WTC11 (cell line): ENCODE results near the gene GSK3B. TPM values are rescaled to one million over a fixed set of nuclear protein-coding genes. Genes with fewer than 3 reads are reported as not detected.

Source experiments
- ATAC-seq: fragments of 200-7000 bp; cut with Tn5 transposase; 2 replicates; pipeline ENCODE4 v1.10.0; 2021; ENCODE audit warnings: mild to moderate bottlenecking, moderate library complexity
- CTCF ChIA-PET: fragments of 300-600 bp; sonication (Branson Sonifier 250); formaldehyde crosslinking; loops from one replicate; lab custom pipeline; 2021; ENCODE audit warnings: antibody characterized with exemption; lab: Charles Lee
- POLR2A ChIA-PET: fragments of 350-600 bp; sonication (Branson Sonifier 250); formaldehyde crosslinking; loops from one replicate; lab custom pipeline; 2021; ENCODE audit warnings: antibody characterized with exemption; lab: Charles Lee
- DNase-seq: peaks from one replicate; pipeline ENCODE4 v3.0.0; 2021; ENCODE audit warnings: low spot score
- H3K27ac Mint-ChIP-seq: 2 replicates; pipeline ENCODE4 v1.8.0; 2021; ENCODE audit warnings: mixed read lengths
- H3K27me3 Mint-ChIP-seq: 2 replicates; pipeline ENCODE4 v1.8.0; 2021; ENCODE audit warnings: low read depth, mild to moderate bottlenecking, moderate library complexity, mixed read lengths
- H3K36me3 Mint-ChIP-seq: 2 replicates; pipeline ENCODE4 v1.8.0; 2021; ENCODE audit warnings: mixed read lengths
- H3K4me1 Mint-ChIP-seq: 2 replicates; pipeline ENCODE4 v1.8.0; 2022; ENCODE audit warnings: mixed read lengths
- H3K4me3 Mint-ChIP-seq: 2 replicates; pipeline ENCODE4 v1.8.0; 2021; ENCODE audit warnings: mild to moderate bottlenecking, moderate library complexity, mixed read lengths
- H3K9me3 Mint-ChIP-seq: 2 replicates; pipeline ENCODE4 v1.8.0; 2021; ENCODE audit warnings: mixed read lengths
- ATF1 ChIP-seq: sonication (generic); formaldehyde crosslinking; IDR thresholded peaks from 2 replicates; pipeline ENCODE4 v1.8.1; 2023; ENCODE audit warnings: mild to moderate bottlenecking, moderate library complexity, missing genetic modification reagents
- CREB1 ChIP-seq: sonication (generic); formaldehyde crosslinking; IDR thresholded peaks from 2 replicates; pipeline ENCODE4 v1.8.0; 2023; ENCODE audit warnings: mild to moderate bottlenecking, missing genetic modification reagents
- GTF2I ChIP-seq: fragments of 250-450 bp; sonication (Bioruptor Pico); conservative IDR thresholded peaks from 2 replicates; pipeline ENCODE4 v1.4.0; 2021; ENCODE audit warnings: mild to moderate bottlenecking
- MXD4 ChIP-seq: fragments of 250-450 bp; sonication (Bioruptor Pico); IDR thresholded peaks from 2 replicates; pipeline ENCODE4 v1.8.0; 2021; ENCODE audit warnings: mild to moderate bottlenecking, moderate library complexity, borderline replicate concordance
- NFE2L1 ChIP-seq: sonication (generic); formaldehyde crosslinking; IDR thresholded peaks from 2 replicates; pipeline ENCODE4 v1.8.1; 2023; ENCODE audit warnings: missing genetic modification reagents
- NR3C1 ChIP-seq: sonication (generic); formaldehyde crosslinking; conservative IDR thresholded peaks from 2 replicates; pipeline ENCODE4 v1.8.1; 2023; ENCODE audit warnings: low read depth, mild to moderate bottlenecking, missing genetic modification reagents
- PRRX2 ChIP-seq: fragments of 250-450 bp; sonication (Bioruptor Pico); IDR thresholded peaks from 2 replicates; pipeline ENCODE4 v1.8.0; 2021; ENCODE audit warnings: mild to moderate bottlenecking
- SMAD3 ChIP-seq: sonication (generic); formaldehyde crosslinking; IDR thresholded peaks from 2 replicates; pipeline ENCODE4 v1.8.0; 2022; ENCODE audit warnings: missing genetic modification reagents, mild to moderate bottlenecking, borderline replicate concordance
- SMAD4 ChIP-seq: sonication (generic); formaldehyde crosslinking; IDR thresholded peaks from 2 replicates; pipeline ENCODE4 v1.8.0; 2022; ENCODE audit warnings: mild to moderate bottlenecking, missing genetic modification reagents
- TCF7 ChIP-seq: sonication (generic); formaldehyde crosslinking; IDR thresholded peaks from 2 replicates; pipeline ENCODE4 v1.8.0; 2022; ENCODE audit warnings: mild to moderate bottlenecking, low read depth, missing genetic modification reagents, moderate library complexity
- TEAD1 ChIP-seq: sonication (generic); formaldehyde crosslinking; IDR thresholded peaks from 2 replicates; pipeline ENCODE4 v1.8.0; 2022; ENCODE audit warnings: mild to moderate bottlenecking, missing genetic modification reagents
- TEAD4 ChIP-seq: sonication (generic); formaldehyde crosslinking; IDR thresholded peaks from 2 replicates; pipeline ENCODE4 v1.8.0; 2022; ENCODE audit warnings: mild to moderate bottlenecking, missing genetic modification reagents
- ZNF423 ChIP-seq: fragments of 250-450 bp; sonication (Bioruptor Pico); IDR thresholded peaks from 2 replicates; pipeline ENCODE4 v2.1.2; 2022; ENCODE audit warnings: mild to moderate bottlenecking, moderate library complexity
- ZNF671 ChIP-seq: fragments of 250-450 bp; sonication (Bioruptor Pico); IDR thresholded peaks from 2 replicates; pipeline ENCODE4 v1.8.0; 2021; ENCODE audit warnings: mild to moderate bottlenecking
- total RNA-seq: library from RNA; stranded (reverse); gene quantifications from 3 replicates; pipeline ENCODE4 v1.2.3, GENCODE V29; 2021
- TF ChIP-seq, protein P1 (sequence below): sonication (generic); formaldehyde crosslinking; IDR thresholded peaks from 2 replicates; pipeline ENCODE4 v1.8.0; 2022; ENCODE audit warnings: mild to moderate bottlenecking, missing genetic modification reagents
- TF ChIP-seq, protein P2 (sequence below): sonication (generic); formaldehyde crosslinking; IDR thresholded peaks from 2 replicates; pipeline ENCODE4 v1.8.1; 2022; ENCODE audit warnings: missing genetic modification reagents, borderline replicate concordance
- TF ChIP-seq, protein P3 (sequence below): sonication (generic); formaldehyde crosslinking; IDR thresholded peaks from 2 replicates; pipeline ENCODE4 v1.8.1; 2022; ENCODE audit warnings: mild to moderate bottlenecking, moderate library complexity, missing genetic modification reagents
- TF ChIP-seq, protein P4 (sequence below): sonication (generic); formaldehyde crosslinking; IDR thresholded peaks from 2 replicates; pipeline ENCODE4 v1.8.1; 2023; ENCODE audit warnings: mild to moderate bottlenecking, missing genetic modification reagents, moderate library complexity
- TF ChIP-seq, protein P5 (sequence below): fragments of 250-450 bp; sonication (Bioruptor Pico); IDR thresholded peaks from 2 replicates; pipeline ENCODE4 v2.1.2; 2022; ENCODE audit warnings: mild to moderate bottlenecking, moderate library complexity
- TF ChIP-seq, protein P6 (sequence below): sonication (generic); formaldehyde crosslinking; IDR thresholded peaks from 2 replicates; pipeline ENCODE4 v1.8.1; 2023; ENCODE audit warnings: mild to moderate bottlenecking, moderate library complexity, missing genetic modification reagents
- TF ChIP-seq, protein P7 (sequence below): sonication (generic); formaldehyde crosslinking; IDR thresholded peaks from 2 replicates; pipeline ENCODE4 v1.8.0; 2022; ENCODE audit warnings: missing genetic modification reagents
- TF ChIP-seq, protein P8 (sequence below): sonication (generic); formaldehyde crosslinking; conservative IDR thresholded peaks from 2 replicates; pipeline ENCODE4 v1.8.1; 2023; ENCODE audit warnings: mild to moderate bottlenecking, low read depth, missing genetic modification reagents, moderate library complexity

Gene GSK3B
- total RNA-seq, 1 experiment from 2014 or later, result 48.9 TPM

DNA sequence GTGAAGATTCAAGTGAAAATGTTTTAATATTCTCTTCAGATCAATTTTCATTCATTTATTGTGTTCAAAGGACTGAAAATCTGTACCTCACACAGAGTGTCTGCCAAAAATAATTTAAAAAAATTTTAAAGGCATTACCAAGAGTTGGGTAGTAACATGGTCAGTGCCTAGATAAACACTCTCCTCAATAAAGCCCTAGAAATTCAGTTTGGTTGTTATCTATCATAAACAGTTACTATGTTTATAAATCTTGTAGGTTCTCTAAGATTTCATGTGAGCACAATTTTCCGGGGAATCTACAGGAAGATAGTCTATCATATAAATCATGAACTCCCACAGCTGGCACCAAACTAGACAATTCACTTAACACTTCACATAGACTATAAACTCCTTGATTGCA, 128.6 kb downstream of the GSK3B start (continued):
- TF ChIP-seq, protein P1, sequence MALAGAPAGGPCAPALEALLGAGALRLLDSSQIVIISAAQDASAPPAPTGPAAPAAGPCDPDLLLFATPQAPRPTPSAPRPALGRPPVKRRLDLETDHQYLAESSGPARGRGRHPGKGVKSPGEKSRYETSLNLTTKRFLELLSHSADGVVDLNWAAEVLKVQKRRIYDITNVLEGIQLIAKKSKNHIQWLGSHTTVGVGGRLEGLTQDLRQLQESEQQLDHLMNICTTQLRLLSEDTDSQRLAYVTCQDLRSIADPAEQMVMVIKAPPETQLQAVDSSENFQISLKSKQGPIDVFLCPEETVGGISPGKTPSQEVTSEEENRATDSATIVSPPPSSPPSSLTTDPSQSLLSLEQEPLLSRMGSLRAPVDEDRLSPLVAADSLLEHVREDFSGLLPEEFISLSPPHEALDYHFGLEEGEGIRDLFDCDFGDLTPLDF (CRISPR knock-in tag), result no peak
- TF ChIP-seq ZNF423 (CRISPR knock-in tag) (no peak), GTF2I (CRISPR knock-in tag) (no peak), MXD4 (CRISPR knock-in tag) (no peak), NR3C1 (CRISPR knock-in tag) (no peak), TEAD4 (CRISPR knock-in tag) (no peak), TEAD1 (CRISPR knock-in tag) (no peak), SMAD3 (CRISPR knock-in tag) (no peak)
- TF ChIP-seq, protein P2, sequence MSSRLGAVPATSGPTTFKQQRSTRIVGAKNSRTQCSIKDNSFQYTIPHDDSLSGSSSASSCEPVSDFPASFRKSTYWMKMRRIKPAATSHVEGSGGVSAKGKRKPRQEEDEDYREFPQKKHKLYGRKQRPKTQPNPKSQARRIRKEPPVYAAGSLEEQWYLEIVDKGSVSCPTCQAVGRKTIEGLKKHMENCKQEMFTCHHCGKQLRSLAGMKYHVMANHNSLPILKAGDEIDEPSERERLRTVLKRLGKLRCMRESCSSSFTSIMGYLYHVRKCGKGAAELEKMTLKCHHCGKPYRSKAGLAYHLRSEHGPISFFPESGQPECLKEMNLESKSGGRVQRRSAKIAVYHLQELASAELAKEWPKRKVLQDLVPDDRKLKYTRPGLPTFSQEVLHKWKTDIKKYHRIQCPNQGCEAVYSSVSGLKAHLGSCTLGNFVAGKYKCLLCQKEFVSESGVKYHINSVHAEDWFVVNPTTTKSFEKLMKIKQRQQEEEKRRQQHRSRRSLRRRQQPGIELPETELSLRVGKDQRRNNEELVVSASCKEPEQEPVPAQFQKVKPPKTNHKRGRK, result no peak
- TF ChIP-seq, protein P3, sequence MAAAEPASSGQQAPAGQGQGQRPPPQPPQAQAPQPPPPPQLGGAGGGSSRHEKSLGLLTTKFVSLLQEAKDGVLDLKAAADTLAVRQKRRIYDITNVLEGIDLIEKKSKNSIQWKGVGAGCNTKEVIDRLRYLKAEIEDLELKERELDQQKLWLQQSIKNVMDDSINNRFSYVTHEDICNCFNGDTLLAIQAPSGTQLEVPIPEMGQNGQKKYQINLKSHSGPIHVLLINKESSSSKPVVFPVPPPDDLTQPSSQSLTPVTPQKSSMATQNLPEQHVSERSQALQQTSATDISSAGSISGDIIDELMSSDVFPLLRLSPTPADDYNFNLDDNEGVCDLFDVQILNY (CRISPR knock-in tag), result no peak

DNA sequence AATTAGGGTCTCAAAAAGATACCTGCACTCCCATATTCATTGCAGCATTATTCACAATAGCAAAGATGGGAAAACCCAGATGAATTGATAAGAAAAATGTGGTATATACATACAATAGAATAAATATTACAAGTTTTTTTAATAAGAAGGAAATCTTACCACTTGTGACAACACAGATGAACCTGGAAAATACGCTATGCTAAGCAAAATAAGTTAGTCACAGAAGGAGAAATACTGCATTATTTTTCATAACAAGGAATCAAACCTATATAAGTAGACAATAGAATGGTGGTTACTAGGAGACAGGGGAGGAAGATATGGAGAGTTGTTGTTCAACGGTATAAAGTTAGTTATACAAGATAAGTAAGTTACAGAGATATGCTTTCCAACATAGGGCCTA, 130.0 kb downstream of the GSK3B start:
- ChIA-PET CTCF (no interaction called here), POLR2A (no interaction called here)
- Mint-ChIP-seq H3K27me3 (no peaks in the 10 kb centered on the region), H3K36me3 (peaks cover 6% of the 10 kb centered on the region), H3K4me3 (no peak overlapping the region), H3K27ac (no peak overlapping the region), H3K4me1 (no peaks in the 10 kb centered on the region), H3K9me3 (peaks cover 4% of the 10 kb centered on the region; the same call in 1 of the 2 replicates)
- ATAC-seq, result no peak
- no peak for DNase-seq
- no peak for TF ChIP-seq ATF1
- TF ChIP-seq, protein P4, sequence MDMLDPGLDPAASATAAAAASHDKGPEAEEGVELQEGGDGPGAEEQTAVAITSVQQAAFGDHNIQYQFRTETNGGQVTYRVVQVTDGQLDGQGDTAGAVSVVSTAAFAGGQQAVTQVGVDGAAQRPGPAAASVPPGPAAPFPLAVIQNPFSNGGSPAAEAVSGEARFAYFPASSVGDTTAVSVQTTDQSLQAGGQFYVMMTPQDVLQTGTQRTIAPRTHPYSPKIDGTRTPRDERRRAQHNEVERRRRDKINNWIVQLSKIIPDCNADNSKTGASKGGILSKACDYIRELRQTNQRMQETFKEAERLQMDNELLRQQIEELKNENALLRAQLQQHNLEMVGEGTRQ, result no peak
- TF ChIP-seq, protein P5, sequence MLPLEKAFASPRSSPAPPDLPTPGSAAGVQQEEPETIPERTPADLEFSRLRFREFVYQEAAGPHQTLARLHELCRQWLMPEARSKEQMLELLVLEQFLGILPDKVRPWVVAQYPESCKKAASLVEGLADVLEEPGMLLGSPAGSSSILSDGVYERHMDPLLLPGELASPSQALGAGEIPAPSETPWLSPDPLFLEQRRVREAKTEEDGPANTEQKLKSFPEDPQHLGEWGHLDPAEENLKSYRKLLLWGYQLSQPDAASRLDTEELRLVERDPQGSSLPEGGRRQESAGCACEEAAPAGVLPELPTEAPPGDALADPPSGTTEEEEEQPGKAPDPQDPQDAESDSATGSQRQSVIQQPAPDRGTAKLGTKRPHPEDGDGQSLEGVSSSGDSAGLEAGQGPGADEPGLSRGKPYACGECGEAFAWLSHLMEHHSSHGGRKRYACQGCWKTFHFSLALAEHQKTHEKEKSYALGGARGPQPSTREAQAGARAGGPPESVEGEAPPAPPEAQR (CRISPR knock-in tag), result no peak
- TF ChIP-seq, protein P6, sequence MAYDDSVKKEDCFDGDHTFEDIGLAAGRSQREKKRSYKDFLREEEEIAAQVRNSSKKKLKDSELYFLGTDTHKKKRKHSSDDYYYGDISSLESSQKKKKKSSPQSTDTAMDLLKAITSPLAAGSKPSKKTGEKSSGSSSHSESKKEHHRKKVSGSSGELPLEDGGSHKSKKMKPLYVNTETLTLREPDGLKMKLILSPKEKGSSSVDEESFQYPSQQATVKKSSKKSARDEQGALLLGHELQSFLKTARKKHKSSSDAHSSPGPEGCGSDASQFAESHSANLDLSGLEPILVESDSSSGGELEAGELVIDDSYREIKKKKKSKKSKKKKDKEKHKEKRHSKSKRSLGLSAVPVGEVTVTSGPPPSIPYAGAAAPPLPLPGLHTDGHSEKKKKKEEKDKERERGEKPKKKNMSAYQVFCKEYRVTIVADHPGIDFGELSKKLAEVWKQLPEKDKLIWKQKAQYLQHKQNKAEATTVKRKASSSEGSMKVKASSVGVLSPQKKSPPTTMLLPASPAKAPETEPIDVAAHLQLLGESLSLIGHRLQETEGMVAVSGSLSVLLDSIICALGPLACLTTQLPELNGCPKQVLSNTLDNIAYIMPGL (CRISPR knock-in tag), result no peak
- no peak for TF ChIP-seq NFE2L1 (CRISPR knock-in tag)
- TF ChIP-seq, protein P7, sequence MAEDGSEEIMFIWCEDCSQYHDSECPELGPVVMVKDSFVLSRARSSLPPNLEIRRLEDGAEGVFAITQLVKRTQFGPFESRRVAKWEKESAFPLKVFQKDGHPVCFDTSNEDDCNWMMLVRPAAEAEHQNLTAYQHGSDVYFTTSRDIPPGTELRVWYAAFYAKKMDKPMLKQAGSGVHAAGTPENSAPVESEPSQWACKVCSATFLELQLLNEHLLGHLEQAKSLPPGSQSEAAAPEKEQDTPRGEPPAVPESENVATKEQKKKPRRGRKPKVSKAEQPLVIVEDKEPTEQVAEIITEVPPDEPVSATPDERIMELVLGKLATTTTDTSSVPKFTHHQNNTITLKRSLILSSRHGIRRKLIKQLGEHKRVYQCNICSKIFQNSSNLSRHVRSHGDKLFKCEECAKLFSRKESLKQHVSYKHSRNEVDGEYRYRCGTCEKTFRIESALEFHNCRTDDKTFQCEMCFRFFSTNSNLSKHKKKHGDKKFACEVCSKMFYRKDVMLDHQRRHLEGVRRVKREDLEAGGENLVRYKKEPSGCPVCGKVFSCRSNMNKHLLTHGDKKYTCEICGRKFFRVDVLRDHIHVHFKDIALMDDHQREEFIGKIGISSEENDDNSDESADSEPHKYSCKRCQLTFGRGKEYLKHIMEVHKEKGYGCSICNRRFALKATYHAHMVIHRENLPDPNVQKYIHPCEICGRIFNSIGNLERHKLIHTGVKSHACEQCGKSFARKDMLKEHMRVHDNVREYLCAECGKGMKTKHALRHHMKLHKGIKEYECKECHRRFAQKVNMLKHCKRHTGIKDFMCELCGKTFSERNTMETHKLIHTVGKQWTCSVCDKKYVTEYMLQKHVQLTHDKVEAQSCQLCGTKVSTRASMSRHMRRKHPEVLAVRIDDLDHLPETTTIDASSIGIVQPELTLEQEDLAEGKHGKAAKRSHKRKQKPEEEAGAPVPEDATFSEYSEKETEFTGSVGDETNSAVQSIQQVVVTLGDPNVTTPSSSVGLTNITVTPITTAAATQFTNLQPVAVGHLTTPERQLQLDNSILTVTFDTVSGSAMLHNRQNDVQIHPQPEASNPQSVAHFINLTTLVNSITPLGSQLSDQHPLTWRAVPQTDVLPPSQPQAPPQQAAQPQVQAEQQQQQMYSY, result no peak
- TF ChIP-seq, protein P8, sequence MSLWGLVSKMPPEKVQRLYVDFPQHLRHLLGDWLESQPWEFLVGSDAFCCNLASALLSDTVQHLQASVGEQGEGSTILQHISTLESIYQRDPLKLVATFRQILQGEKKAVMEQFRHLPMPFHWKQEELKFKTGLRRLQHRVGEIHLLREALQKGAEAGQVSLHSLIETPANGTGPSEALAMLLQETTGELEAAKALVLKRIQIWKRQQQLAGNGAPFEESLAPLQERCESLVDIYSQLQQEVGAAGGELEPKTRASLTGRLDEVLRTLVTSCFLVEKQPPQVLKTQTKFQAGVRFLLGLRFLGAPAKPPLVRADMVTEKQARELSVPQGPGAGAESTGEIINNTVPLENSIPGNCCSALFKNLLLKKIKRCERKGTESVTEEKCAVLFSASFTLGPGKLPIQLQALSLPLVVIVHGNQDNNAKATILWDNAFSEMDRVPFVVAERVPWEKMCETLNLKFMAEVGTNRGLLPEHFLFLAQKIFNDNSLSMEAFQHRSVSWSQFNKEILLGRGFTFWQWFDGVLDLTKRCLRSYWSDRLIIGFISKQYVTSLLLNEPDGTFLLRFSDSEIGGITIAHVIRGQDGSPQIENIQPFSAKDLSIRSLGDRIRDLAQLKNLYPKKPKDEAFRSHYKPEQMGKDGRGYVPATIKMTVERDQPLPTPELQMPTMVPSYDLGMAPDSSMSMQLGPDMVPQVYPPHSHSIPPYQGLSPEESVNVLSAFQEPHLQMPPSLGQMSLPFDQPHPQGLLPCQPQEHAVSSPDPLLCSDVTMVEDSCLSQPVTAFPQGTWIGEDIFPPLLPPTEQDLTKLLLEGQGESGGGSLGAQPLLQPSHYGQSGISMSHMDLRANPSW, result no peak
- TF ChIP-seq, protein P3 (CRISPR knock-in tag), result no peak
- no peak for TF ChIP-seq PRRX2 (CRISPR knock-in tag)
- TF ChIP-seq ZNF671 (CRISPR knock-in tag), result no peak
- TF ChIP-seq SMAD4, result no peak
- TF ChIP-seq CREB1 (CRISPR knock-in tag), result no peak
- no peak for TF ChIP-seq TCF7 (CRISPR knock-in tag)
